HUES48 (cell line): ENCODE data around the gene SRCIN1.

Experiments used
- H3K27ac ChIP-seq: one replicate; pipeline ENCODE4 v1.7.0; 2013; ENCODE audit warnings: low read depth, low read length, inconsistent platforms
- H3K27me3 ChIP-seq: 2 replicates; pipeline ENCODE4 v1.6.1; 2013; ENCODE audit warnings: mild to moderate bottlenecking, low read length; ENCODE audit not compliant: control insufficient read depth, insufficient read depth
- H3K36me3 ChIP-seq: 2 replicates; pipeline ENCODE4 v1.6.1; 2013; ENCODE audit warnings: low read length; ENCODE audit not compliant: control insufficient read depth, insufficient read depth
- H3K4me1 ChIP-seq: 2 replicates; pipeline ENCODE4 v1.6.1; 2013; ENCODE audit warnings: mild to moderate bottlenecking, low read length; ENCODE audit not compliant: control insufficient read depth, insufficient read depth
- H3K4me3 ChIP-seq: 2 replicates; pipeline ENCODE4 v1.5.1; 2013; ENCODE audit warnings: mild to moderate bottlenecking, low read depth, low read length
- H3K9ac ChIP-seq: 2 replicates; pipeline ENCODE4 v1.6.1; 2013; ENCODE audit warnings: mild to moderate bottlenecking, low read depth, low read length, moderate library complexity
- H3K9me3 ChIP-seq: 2 replicates; pipeline ENCODE4 v1.6.1; 2013; ENCODE audit warnings: low read length; ENCODE audit not compliant: control insufficient read depth, insufficient read depth

The SRCIN1 gene

DNA sequence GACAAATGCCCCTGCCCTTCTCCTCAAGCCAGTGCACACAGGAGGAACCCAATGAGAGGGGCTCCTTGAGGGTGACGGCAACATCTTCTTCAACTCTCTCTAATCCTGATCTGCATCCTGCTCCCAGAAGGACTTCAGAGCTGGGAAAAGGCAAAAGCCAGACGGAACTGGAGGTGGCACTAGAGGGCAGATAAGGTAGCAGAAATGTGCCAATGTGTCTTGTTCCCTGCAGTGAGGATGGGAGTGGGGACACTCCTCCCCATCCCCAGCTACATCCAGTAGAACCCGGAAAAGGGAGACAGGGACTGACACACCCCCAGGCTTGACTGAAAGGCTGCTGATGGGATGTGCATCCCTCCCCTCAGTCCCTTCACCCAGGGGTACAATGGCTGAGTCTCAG lies 28.5 kb downstream of the SRCIN1 start:
- peaks cover 28% of the 10 kb centered on the region for H3K4me1 ChIP-seq
- H3K27me3 ChIP-seq, result peaks cover 92% of the 10 kb centered on the region
- H3K27ac ChIP-seq, result no peak overlapping the region
- H3K4me3 ChIP-seq, result no peak overlapping the region
- no peaks in the 10 kb centered on the region for H3K36me3 ChIP-seq
- no peak overlapping the region for H3K9ac ChIP-seq
- no peaks in the 10 kb centered on the region for H3K9me3 ChIP-seq

DNA sequence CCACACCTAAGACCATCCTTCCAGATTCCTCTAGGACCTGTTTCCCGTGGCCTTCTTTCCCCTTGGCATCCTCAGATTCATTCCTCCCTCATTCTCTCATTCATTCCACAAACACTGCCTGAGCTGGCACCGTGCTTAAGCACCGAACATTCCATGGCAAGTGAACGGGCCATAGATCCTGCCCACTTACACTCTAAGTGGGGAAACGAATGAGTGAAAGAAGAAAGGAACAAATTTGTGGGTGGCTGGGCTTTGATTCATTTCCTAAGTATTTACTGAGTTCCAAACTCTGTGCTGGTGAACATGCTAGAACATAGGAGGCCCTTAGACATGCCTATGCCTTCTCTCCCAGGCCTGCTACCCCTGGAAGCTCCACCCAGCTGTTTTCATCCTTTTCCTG lies 30.0 kb downstream of the SRCIN1 start:
- Histone ChIP-seq H3K36me3 (no peaks in the 10 kb centered on the region), H3K27me3 (peaks cover 95% of the 10 kb centered on the region), H3K4me1 (peaks cover 35% of the 10 kb centered on the region)

DNA sequence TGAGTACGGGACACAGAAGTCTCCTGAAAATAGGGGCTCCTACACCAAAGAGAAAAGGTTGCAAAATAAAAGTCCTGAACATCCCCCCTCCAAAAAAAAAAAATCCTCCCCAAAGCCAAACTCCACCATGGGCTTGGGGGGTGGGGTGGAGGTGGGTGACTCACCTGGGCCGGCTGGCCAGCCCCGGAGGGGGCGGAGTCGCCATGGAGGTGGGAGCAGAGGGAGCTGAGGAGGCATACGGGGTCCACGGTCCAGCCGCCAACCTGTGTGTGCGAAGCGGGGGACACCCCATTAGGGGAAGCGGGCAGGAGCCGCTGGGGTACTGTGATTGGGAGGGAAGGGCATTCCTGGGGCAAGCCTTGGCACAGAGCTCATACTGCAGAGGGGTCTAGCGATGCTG lies 31.0 kb downstream of the SRCIN1 start:
- H3K27me3 ChIP-seq, result peaks cover 95% of the 10 kb centered on the region
- H3K4me3 ChIP-seq, result no peak overlapping the region

More for the DNA sequence above, 30.0 kb downstream of the SRCIN1 start:
- Histone ChIP-seq H3K9ac (no peak overlapping the region), H3K4me3 (no peak overlapping the region), H3K9me3 (no peaks in the 10 kb centered on the region), H3K27ac (no peak overlapping the region)

DNA sequence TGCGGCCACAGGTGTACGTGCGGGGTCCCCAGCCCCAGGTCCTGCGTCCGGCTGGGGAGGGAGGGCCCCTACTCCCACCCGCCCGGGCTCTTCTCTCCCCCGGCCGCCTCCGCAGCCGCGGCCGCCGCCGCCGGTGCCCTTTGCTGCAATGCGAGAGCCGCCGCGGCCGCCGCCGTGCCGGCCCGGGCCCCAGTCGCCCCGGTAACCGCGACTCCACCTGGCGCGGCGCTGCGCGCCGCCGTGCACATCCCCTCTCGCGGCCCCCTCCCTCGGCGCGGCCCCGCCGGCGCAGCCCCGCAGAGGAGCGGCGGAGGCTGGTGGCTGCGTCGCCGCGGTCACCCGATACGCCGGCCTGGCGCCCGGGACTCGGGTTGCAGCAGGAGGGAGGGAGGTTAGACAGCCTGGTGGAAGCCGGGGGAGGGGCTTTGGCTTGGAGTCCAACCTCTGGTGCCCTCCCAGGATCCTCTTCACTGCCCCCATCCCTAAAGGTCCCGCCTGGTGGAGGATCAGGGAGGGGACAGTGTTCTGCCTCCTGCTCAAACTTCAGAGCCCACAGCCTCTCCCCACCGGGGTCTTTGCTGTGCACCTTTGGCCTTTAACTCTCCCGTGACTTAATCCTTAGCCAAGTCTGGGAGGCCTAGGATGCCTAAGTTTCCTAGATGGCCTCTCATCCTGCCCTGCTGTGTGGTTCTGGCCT lies 32.9 kb downstream of the SRCIN1 start:
- Histone ChIP-seq H3K4me3 (peak overlapping the region; percentile 50), H3K27ac (no peak overlapping the region), H3K9me3 (no peaks in the 10 kb centered on the region), H3K27me3 (peaks cover 95% of the 10 kb centered on the region), H3K4me1 (peaks cover 20% of the 10 kb centered on the region), H3K36me3 (no peaks in the 10 kb centered on the region), H3K9ac (no peak overlapping the region)

More for the DNA sequence above, 31.0 kb downstream of the SRCIN1 start:
- Histone ChIP-seq H3K27ac (no peak overlapping the region), H3K9me3 (no peaks in the 10 kb centered on the region), H3K9ac (no peak overlapping the region), H3K36me3 (no peaks in the 10 kb centered on the region), H3K4me1 (peaks cover 34% of the 10 kb centered on the region)

DNA sequence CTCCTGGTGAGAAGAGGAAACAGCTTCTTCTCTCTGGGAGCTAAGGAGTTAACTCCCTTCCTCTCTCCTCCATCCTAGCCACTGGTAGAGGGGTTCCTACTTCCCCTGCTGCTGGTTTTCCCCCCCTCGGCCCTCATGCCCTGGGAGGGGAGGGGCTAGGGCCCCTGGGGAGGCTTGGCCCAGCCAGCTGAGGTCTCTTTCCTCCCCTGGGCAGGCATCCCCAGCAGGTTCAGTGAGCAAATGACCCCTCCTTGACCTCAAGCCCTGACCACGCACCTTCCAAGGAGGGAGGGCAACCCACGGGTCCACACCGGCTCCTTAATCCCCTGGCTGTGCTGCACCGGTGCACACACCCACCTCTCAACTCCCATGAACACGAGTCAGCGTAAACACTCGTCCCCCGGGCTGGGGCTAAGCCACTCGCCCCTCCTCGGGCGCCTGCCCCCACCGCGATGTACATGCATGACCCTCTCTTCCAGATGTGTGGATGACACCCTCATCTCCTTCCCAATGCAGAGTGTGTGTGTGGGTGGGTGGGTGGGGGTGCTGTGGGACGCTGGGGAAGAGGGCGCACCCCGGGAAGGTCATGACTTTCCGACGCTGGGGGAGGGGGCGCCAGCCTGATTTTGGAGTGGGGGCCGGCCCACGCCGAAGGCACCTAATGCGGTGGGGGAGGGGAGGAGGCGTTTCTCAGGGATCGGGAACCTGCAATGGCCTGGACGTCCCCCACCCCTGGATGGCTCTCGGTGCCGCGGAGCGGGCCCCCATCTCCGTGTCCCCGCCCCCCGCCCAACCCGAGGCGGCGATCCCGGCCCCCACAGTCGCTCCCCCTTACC lies 33.7 kb downstream of the SRCIN1 start:
- Histone ChIP-seq H3K27ac (no peak overlapping the region), H3K36me3 (no peaks in the 10 kb centered on the region), H3K27me3 (peaks cover 95% of the 10 kb centered on the region), H3K4me1 (peaks cover 14% of the 10 kb centered on the region), H3K4me3 (peak overlapping the region; percentile 50; the same call in 1 of the 2 replicates), H3K9me3 (no peaks in the 10 kb centered on the region), H3K9ac (no peak overlapping the region)

DNA sequence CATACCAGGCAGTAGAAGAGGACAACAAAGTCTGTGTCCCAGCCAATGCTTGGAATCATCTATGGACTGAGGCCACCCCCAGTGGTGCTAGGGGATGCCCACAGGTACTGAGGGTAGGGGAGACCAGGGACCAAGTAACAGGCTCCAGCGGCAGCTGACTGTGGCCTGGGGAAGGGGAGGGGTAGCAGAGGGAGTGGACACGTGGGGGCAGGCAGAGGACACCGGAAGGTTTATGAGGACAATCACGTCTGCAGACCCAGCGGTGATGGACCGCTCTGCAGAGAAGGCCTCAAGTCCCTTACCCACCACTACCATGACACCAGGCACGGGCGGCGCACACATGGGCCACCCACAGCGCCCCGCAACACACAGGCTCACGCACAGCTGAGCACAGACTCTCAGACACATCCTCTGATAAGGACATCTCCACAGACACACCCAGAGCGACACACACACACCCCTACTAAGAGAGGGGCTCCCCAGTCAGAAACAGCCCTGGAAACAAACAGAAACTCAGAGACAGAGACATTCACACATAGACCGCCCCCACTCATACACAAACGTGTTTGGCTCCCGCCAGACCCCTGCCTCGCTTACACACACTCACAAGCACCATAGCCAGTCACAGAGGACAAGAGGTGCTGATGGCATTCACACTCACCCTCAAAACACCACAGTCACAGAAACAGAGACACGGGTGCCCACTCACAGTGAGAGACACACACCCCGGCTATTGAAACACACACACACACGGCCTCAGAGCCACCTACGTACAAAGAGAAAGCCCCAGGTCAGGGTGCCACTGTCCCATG lies 35.8 kb downstream of the SRCIN1 start:
- Histone ChIP-seq H3K9me3 (no peaks in the 10 kb centered on the region), H3K9ac (no peak overlapping the region), H3K4me1 (peaks cover 16% of the 10 kb centered on the region), H3K27me3 (peaks cover 95% of the 10 kb centered on the region), H3K4me3 (no peak overlapping the region), H3K27ac (no peak overlapping the region), H3K36me3 (no peaks in the 10 kb centered on the region)

DNA sequence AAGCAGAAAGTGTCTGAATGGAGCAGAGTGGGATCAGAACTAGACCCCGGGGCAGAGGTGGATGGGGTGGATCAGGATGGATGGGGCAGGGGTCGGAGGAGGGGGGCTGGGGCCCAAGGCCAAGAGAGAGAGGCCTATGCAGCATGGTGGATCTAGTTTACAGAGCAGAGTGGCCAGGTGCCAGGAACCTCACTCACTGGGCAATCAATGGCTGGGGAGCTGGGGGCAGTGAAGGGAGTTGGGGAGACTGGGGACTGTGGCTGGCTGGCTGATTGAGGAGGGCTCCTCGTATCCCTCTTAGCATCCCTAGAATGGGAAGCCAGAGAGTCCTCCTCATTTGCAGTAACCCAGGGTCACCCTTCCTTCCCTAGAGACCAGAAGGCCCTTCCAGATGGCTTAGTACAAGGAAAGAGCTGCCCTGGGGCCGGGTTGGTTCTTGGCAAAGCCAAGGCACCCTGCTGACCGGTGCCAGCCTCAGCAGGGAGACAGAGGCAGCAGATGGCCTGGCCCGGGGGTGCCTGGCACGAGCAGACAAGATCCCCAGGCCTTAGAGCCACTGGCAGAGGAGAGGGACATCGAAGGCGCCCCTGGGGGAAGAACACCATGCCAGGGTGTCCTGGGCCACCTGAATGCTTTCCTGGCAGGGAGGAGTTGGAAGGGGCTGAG lies 36.8 kb downstream of the SRCIN1 start:
- Histone ChIP-seq H3K4me3 (no peak overlapping the region), H3K36me3 (no peaks in the 10 kb centered on the region), H3K27ac (no peak overlapping the region), H3K9me3 (no peaks in the 10 kb centered on the region), H3K9ac (no peak overlapping the region), H3K27me3 (peaks cover 95% of the 10 kb centered on the region), H3K4me1 (peaks cover 18% of the 10 kb centered on the region)

DNA sequence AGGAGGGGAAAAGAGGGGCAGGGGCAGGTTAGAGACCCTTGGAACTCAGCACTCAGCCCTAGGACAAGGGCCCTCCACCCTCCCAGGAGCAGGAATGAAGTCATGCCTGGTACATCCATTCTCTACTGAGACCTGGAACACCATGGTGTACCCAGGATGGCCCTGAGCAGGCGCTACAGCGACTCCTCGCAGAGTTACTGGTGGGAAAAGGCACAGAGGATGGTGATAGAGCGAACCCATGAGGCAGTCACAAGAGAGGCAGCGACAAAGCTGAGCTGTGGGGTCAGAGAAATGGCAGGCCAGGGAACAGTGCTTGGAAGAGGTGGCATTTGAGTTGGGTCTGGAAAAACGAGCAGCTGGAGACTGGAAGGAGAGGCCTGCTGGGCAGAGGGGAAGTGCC lies 37.5 kb downstream of the SRCIN1 start:
- no peak overlapping the region for H3K27ac ChIP-seq
- H3K36me3 ChIP-seq, result no peaks in the 10 kb centered on the region
- H3K9me3 ChIP-seq, result no peaks in the 10 kb centered on the region
- peaks cover 95% of the 10 kb centered on the region for H3K27me3 ChIP-seq
- H3K4me1 ChIP-seq, result peaks cover 18% of the 10 kb centered on the region
- H3K9ac ChIP-seq, result no peak overlapping the region
- no peak overlapping the region for H3K4me3 ChIP-seq

DNA sequence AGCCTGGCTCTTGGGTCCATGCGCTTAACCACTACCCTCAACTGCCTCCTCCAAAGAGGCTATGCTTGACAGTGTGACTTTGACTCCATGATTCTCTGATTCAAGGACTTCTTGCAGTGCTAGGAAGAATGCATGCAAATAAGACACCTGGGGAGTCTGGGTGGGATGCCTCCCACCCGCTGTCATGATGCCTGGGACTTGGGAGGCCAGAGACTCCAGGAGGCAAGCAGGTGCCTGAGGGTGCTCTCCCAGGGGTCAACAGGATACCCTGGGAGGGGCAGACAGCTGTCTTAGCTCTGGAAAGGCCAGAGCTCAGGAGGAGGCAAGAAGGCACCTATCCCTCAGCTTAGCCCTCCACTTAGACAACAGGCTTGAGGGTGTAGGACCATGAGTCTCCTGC lies 38.4 kb downstream of the SRCIN1 start:
- Histone ChIP-seq H3K36me3 (no peaks in the 10 kb centered on the region), H3K27me3 (peaks cover 98% of the 10 kb centered on the region), H3K27ac (no peak overlapping the region), H3K4me1 (peaks cover 22% of the 10 kb centered on the region), H3K4me3 (no peak overlapping the region), H3K9me3 (no peaks in the 10 kb centered on the region), H3K9ac (no peak overlapping the region)

DNA sequence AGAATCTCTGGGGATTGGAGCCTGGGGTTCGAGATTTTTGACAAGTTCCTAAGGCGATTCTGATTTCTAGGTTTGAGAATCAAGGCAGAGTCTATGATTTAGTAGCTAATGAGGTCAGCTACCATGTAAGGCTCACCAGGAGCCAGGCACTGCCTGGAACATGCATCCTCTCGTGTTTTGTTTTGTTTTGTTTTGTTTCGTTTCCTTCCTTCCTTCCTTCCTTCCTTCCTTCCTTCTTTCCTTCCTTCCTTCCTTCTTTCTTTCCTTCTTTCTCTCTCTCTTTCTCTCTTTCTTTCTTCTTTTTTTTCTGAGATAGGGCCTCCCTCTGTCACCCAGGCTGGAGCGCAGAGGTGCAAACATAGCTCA lies 39.1 kb downstream of the SRCIN1 start:
- H3K9me3 ChIP-seq, result no peaks in the 10 kb centered on the region
- no peak overlapping the region for H3K4me3 ChIP-seq
- H3K36me3 ChIP-seq, result no peaks in the 10 kb centered on the region
- H3K27ac ChIP-seq, result no peak overlapping the region
- H3K4me1 ChIP-seq, result peaks cover 17% of the 10 kb centered on the region
- H3K27me3 ChIP-seq, result peaks cover 100% of the 10 kb centered on the region
- H3K9ac ChIP-seq, result no peak overlapping the region
